HuH-7.5 (cell line): Measurements from ENCODE around the gene SCAF1.

ENCODE experiments used
- DNase-seq: peaks from one replicate; pipeline ENCODE4 v3.0.0; 2011; ENCODE audit warnings: low spot score

Gene SCAF1

DNA sequence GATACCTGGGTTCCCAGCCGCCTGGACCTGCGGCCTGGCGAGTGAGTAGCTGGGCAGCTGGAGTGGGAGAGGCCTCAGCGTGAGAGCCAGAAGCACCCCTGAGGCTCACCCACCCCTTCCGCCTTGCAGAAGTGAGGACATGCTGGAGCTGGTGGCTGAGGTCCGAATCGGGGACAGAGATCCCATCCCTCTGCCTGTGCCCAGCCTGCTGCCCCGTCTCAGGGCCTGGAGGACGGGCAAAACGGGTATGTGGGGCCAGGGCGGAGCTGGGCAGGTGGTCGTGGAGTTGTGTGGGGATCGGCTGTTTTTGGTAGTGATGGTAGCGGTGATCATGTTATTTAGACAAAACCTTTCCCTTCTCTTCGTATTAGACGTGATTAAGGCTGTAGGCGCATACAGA, 4.6 kb downstream of the SCAF1 start:
- DNase-seq: no peak

DNA sequence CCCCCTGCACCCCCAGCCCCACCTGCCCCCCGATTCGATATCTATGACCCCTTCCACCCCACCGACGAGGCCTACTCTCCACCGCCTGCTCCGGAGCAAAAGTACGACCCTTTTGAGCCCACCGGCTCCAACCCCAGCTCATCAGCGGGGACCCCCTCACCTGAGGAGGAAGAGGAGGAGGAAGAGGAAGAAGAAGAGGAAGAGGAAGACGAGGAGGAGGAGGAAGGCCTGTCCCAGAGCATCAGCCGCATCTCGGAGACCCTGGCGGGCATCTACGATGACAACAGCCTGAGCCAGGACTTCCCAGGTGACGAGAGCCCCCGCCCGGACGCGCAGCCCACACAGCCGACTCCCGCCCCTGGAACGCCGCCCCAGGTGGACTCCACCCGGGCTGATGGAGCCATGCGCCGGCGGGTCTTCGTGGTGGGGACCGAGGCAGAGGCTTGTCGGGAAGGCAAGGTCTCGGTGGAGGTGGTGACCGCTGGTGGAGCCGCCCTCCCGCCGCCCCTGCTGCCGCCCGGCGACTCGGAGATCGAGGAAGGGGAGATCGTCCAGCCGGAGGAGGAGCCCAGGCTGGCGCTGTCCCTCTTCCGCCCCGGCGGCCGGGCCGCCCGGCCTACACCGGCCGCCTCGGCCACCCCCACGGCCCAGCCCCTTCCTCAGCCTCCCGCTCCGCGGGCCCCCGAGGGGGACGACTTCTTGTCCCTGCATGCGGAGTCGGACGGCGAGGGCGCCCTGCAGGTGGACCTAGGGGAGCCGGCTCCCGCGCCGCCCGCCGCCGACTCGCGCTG, 9.2 kb downstream of the SCAF1 start:
- no peak for DNase-seq

GRCh38 chr19:49651820-49652550, 10.0 kb downstream of the SCAF1 start:
- no peak for DNase-seq

DNA sequence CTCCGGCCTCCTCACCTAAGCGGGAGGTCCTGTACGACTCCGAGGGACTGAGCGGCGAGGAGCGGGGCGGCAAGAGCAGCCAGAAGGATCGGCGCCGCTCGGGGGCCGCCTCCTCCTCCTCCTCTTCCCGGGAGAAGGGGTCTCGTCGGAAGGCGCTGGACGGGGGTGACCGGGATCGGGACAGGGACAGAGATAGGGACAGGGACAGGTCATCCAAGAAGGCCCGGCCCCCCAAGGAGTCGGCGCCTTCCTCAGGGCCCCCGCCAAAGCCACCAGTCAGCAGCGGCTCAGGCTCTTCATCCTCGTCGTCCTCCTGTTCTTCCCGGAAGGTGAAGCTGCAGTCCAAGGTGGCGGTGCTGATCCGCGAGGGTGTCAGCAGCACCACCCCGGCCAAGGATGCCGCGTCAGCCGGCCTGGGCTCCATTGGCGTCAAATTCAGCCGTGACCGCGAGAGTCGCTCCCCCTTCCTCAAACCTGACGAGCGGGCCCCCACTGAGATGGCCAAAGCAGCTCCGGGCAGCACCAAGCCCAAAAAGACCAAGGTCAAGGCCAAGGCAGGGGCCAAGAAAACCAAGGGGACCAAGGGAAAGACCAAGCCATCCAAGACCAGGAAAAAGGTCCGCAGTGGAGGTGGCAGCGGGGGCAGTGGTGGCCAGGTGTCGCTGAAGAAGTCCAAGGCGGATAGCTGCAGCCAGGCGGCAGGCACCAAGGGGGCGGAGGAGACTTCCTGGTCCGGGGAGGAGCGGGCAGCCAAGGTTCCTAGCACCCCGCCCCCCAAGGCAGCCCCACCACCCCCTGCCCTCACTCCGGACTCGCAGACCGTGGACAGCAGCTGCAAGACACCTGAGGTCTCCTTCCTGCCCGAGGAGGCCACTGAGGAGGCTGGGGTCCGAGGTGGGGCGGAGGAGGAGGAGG, 10.8 kb downstream of the SCAF1 start:
- no peak for DNase-seq

DNA sequence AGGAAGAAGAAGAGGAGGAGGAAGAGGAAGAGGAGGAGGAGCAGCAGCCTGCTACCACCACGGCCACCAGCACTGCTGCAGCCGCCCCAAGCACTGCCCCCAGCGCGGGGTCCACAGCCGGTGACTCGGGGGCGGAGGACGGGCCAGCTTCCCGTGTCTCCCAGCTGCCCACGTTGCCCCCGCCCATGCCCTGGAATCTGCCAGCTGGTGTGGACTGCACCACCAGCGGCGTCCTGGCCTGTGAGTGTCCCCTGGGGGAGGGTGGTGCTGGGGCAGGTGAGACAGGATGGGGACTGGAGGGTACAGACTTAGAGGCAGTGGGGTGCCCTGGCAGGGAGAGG, 11.4 kb downstream of the SCAF1 start:
- DNase-seq: no peak

DNA sequence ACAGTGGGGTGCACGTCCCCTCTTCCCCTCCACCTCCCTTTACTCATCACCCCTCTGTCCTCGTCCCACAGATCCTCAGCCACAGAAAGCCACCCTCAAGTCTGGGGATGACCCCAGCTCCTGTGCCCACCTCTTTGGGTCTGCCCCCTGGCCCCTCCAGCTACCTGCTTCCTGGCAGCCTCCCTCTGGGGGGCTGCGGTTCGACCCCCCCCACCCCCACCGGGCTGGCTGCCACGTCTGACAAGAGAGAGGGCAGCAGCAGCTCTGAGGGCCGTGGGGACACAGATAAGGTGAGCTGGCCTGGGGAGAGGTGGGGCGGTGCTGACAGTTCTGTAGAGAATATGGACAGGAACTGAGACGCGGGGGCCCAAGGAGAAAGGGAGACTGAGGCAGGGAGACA, 12.6 kb downstream of the SCAF1 start:
- DNase-seq: no peak

DNA sequence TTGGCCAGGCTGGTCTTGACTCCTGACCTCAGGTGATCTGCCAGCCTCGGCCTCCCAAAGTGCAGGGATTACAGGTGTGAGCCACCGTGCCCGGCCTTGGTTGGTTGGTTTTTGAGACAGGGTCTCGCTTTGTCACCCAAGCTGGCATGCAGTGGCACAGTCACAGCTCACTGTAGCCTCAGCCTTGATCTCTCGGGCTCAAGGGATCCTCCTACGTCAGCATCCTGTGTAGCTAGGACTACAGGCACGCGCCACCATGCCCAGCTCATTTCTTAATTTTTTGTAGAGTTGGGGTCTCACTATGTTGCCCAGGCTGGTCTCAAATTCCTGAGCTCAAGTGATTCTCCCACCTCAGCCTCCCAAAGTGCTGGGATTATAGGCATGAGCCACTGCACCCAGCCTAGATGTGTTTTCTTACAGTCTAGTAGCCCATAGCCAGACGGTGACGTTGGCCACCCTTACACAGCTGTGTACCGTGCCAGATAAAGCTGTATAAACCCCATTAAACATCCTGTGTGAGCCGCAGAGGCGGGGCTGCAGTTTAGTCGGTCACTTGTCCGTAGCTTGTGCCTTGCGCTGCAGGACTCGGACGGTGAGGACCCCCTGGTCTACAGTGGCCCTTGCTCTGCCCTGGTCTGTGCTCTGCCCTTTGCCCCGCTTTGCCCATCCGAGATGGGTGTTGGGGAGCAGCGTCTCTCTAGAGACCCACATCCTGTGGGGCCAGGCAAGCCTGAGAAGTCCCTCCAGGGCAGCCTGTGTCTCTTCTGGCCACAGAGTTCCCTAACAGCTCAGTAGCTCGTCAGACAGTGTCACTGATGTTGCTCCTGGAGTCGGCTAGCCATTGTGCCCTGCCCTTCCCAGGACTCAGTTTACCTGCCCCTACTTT, 13.8 kb downstream of the SCAF1 start:
- DNase-seq: no peak

DNA sequence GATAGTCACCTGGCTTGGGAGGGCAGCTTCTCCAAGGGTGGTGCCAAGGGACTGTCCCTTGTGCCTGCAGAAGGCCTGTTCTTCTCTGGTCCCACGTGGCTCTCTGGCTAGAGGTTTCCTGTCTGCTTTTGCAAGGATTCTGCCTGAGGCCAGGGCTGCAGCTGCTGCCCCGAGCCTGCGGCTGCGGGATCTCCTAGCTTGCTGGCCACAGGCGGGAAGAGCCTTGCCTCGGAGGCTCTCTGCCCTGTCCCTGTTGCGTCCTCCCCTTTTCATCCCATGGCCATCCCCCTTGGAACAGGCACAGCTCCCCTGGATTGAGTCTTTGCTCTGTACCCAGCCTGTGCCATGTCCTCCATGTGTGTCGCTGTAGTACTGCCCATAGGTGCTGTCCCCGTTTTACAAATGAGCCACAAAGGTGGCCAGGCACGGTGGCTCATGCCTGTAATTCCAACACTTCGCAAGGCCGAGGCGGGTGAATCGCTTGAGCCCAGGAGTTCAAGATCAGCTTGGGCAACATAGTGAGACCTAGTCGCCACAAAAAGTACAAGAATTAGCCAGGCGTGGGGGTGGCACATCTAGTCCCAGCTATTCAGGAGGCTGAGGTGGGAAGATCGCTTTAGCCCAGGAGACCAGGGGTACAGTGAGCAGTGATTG, 14.6 kb downstream of the SCAF1 start:
- no peak for DNase-seq

GRCh38 chr19:49657493-49658138, 15.6 kb downstream of the SCAF1 start:
- DNase-seq: no peak

DNA sequence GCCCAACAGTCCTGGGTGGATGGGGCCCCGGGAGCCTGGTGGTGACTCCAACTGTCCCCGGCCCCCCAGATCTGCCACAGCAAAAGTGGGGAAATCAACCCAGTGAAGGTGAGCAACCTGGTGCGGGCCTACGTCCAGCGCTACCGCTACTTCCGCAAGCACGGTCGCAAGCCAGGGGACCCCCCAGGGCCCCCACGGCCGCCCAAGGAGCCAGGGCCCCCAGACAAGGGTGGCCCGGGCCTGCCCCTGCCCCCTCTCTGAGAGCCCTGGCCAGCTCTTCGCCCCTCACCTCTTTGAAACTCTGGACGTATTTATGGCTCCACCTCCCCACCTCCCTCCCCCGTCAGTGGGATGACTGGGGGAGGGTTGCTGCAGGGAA, 16.1 kb downstream of the SCAF1 start:
- no peak for DNase-seq

DNA sequence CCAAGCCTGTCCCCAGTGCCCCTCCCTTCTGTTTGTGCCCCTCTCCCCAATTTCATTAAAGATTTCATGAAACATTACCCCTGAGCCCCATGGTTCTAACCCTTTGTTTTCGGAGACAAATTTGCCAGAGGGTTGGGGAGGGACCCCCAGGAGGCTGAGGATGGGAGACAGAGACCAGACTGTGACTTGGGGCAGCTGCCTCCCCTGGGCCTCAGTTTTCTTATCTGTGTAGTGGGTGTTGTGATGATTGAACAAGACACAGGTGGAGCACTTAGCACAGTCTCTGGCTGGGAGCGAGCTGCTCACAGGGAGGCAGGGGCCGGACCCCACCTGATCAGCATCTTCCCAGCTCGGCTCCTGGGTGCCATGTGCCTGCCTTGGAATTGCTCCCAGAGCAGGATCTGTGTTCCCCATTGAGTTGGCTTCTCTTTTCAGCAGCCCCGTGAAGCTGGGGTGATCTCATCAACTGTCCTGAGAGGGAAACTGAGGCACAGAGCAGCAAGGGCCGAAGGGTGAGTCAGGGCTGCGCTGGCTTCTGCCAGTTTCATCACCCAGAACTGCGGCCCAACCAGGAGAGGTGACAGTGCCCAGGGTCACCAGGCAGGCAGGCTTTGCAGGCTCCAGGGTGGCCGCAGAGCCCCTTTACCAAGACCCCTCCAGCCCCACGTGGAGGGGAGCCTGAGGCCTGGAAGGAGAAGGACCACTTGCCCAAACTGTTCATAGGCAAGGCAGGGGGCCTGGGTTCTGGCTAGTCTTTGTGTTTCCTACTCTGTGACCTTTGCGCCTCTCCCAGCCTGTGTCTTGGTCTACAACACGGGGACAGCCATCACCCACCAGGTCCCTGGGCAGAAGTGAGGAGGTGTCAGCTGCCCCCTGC, 16.8 kb downstream of the SCAF1 start:
- DNase-seq: no peak

DNA sequence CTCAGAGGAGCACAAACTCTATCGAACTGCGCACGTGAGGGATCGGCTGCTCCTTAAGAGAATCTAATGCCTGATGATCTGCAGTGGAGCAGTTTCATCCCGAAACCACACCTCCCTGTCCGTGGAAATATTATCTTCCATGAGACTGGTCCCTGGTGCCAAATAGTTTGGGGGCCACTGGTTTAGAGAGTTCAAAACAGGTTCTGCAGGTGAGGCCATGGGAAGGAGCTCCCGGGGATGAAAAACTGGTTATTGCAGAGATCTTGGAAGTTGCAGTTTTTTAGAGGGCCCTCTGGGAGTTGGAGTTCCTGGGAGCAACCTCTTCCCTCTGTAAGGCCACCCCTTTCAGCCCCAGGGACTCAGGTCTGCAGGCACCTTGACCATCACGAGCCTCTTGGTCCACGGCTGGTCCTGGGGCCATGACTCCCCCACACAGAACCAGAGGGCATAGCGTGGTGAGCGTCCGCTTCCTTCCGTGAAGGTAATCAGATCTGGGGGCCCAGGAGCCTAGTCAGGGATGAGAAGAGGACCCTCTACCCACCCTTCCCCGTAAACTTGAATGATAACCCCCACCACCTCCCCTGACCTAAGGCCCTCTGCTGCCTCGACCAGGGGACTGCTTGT, 18.4 kb downstream of the SCAF1 start:
- DNase-seq: no peak

DNA sequence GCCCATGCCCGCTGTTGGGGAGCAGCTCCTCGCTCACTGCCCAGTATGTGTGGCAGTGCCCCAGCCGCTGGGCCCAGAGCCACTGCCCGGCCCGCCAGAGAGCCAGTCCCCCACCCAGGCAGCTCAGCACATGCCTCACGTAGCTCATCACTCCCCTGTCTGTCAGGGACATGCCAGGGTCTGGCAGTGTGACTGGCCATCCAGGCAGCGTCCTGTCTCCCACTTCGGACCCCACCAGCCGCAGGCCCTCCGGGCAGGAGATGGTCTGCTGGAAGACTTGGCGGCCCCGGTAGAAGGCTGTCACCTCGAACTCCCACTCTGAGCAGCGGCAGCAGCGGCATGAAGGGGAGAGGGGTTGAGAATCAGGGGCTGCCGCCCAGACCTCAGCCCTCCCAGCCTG, 20.0 kb downstream of the SCAF1 start:
- DNase-seq: no peak

DNA sequence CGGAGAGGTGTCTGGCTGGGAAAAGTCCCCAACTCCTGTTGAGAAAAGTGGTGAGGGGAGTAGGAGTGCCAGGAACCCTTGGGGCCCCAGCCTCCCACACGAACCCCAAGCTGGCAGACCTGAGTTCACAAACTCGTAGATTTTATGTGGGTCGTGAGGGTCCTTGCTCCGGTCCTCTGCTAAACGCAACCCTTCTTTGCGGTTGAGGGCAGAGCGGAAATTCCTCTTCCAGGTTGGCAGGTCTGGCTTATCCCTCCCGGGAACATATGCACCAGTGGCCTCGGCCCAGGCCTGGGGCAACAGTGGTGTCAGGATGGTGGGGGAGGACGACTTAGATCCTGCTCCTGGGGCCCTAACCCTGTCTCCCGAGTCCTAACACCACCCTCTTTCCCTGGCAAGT, 21.2 kb downstream of the SCAF1 start:
- no peak for DNase-seq

GRCh38 chr19:49664171-49665035, 22.4 kb downstream of the SCAF1 start:
- peak; percentile 97 for DNase-seq

GRCh38 chr19:49665036-49665350, 23.0 kb downstream of the SCAF1 start:
- no peak for DNase-seq

DNA sequence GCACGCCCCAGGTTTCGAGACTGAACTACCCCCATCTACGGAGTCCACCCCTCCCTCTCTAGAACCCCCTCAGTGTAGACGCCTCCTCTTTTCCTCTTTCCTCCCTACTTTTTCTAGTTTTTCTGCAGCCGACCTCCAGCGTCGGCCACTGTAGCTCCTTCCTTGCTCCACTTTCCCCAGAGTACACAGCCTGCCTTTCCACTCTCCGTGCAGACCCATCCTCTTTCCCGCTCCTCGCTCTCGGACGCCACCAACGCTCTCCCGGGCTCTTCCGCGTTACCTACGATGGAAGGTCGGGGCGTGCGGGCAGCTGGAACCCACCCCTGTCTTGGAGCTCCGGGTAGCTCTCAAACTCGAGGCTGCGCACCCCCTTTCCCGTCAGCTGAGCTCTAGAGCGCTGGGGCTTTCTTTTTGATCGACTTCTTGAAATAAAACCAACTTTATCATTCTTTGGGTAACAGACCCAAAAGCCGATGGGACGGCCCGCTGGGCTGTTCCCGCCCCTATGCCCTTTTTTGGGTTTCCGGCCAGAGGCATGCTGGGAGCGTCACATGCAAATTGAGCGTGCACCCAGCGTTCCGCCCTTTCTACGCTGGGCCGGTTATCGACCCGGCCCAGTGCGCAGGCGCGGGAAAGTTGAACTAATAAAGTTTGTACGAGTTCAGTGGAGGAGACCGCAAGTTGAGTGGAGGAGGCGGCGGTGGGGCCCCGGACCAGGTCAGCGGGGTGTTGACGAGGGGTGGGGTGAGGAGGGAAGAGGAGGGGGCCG, 23.5 kb downstream of the SCAF1 start, which contains the start of the genes BCL2L12 and IRF3:
TSS of gene BCL2L12 (plus strand) at position 583 of the 769 bp plus-strand sequence. CDS start 760 bp downstream, outside the sequence.
TSS of gene IRF3 (minus strand) at position 507 of the 769 bp plus-strand sequence. CDS start 1,019 bp downstream, outside the sequence.
- DNase-seq: peak; percentile 98
